GM18502 (cell line): ENCODE measurements around the gene SPRED2.

Source experiments
- ATAC-seq: cut with Tn5 transposase; IDR thresholded peaks from one replicate; pipeline ENCODE4 v1.9.1; 2021; ENCODE audit warnings: mild to moderate bottlenecking; ENCODE audit not compliant: unreplicated experiment, poor library complexity

SPRED2 gene, protein sequence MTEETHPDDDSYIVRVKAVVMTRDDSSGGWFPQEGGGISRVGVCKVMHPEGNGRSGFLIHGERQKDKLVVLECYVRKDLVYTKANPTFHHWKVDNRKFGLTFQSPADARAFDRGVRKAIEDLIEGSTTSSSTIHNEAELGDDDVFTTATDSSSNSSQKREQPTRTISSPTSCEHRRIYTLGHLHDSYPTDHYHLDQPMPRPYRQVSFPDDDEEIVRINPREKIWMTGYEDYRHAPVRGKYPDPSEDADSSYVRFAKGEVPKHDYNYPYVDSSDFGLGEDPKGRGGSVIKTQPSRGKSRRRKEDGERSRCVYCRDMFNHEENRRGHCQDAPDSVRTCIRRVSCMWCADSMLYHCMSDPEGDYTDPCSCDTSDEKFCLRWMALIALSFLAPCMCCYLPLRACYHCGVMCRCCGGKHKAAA

GRCh38 chr2:65432227-65433190, at the start of gene SPRED2:
TSS of gene SPRED2 (minus strand) at chr2:65432599. CDS start at chr2:65431987, 612 bp downstream.
- ATAC-seq: peak; percentile 36

- ATAC-seq: no peak
Observed at GRCh38 chr2:65481961-65482360, 49.6 kb upstream of the SPRED2 start.

DNA sequence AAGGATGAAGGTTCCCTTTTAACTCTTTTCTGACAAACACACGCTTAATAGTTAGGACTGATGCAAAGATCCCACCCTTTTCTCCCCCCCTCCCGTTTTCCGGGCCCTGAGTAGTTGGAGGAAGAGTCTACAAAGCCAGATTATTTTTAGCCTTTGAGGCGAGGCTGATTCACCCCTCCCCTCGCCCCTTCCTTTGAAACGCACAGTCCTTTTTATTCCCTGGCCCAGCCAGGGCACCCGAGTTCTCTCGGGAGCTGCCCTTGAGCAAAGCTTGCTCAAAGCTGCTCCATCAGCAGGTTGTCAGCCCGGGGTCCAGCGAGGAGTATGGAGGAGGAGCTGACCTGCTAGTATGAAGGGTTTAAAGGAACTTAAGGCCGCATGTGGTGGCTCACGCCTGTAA, 47.1 kb upstream of the SPRED2 start:
- ATAC-seq: no peak

- ATAC-seq: no peak
Observed at GRCh38 chr2:65478498-65479135, 46.2 kb upstream of the SPRED2 start.

DNA sequence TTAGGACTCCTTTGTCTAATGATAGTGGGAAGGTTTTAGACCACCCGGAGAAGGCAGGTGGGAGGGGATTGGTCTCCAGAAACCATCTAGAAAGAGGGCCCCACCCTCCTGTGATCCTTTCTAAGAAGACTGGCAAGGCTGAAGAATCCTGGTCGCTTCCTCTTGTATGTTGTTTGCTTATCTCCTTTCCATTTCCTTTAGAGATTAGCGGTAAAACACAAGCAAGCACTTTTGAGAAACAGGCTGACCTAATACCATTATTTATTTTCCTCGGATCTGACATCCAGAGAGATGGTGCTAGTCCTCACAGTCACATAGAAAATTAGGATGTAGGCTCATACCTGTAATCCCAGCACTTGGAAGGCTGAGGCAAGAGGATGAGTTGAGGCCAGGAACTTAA, 45.2 kb upstream of the SPRED2 start:
- ATAC-seq: no peak

DNA sequence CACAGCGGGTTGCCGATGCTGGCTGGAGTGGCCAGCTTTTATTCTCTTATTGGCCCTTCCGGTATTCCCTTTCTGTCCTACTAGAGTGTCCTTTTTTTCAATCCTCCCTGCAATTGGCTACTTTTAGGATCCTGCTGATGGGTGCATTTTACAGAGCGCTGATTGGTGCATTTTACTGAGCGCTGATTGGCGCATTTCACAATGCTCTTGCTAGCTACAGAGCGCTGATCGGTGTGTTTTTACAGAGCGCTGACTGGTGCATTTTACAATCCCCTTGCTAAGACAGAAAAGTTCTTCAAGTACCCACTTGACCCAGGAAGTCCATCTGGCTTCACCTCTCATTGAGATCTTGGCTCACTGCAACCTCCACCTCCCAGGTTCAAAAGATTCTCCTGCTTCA, 44.4 kb upstream of the SPRED2 start:
- ATAC-seq: no peak

DNA sequence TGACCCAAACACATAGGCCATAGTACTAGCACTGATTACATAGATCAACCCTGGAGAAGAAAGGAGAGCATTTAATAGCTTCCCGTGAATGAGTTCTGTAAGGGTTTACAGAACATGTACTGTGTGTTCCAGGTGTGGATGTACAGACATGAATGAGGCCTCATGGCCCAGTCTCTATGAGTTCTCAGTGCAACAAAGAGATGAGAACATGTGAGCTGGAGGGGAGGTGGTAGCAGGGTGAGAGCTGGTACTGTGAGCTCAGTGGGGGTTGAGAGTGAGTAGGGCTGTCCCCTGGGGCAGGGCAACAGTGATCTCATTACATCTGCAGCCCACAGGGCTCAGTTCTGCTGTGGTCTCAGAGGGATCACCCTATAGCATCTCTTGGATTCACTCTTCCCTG, 42.6 kb upstream of the SPRED2 start:
- no peak for ATAC-seq

- ATAC-seq: no peak
Observed at GRCh38 chr2:65473045-65473444, 40.6 kb upstream of the SPRED2 start.

DNA sequence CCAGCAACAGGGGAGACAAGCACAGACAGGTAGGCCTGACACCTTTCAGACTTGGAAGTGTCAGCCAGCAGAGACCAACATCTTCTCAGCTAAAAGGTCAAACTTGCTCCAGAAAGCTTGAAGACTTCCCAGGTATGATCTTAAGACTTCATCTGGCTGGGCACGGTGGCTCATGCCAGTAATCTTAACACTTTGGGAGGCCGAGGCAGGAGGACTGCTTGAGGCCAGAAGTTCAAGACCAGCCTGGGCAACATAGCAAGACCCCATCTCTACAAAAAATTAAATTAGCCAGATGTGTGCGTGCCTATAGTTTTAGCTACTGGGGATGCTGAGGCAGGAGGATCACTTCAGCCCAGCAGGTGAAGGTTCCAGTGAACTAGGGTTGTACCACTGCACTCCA, 39.0 kb upstream of the SPRED2 start:
- ATAC-seq: no peak

GRCh38 chr2:65466551-65466950, 34.2 kb upstream of the SPRED2 start:
- no peak for ATAC-seq

GRCh38 chr2:65465857-65466256, 33.5 kb upstream of the SPRED2 start:
- ATAC-seq: no peak

GRCh38 chr2:65465124-65465523, 32.7 kb upstream of the SPRED2 start:
- ATAC-seq: no peak

- no peak for ATAC-seq
Observed at GRCh38 chr2:65464604-65465003, 32.2 kb upstream of the SPRED2 start.

- no peak for ATAC-seq
Observed at GRCh38 chr2:65458999-65459398, 26.6 kb upstream of the SPRED2 start.

- no peak for ATAC-seq
Observed at GRCh38 chr2:65456886-65457285, 24.5 kb upstream of the SPRED2 start.

DNA sequence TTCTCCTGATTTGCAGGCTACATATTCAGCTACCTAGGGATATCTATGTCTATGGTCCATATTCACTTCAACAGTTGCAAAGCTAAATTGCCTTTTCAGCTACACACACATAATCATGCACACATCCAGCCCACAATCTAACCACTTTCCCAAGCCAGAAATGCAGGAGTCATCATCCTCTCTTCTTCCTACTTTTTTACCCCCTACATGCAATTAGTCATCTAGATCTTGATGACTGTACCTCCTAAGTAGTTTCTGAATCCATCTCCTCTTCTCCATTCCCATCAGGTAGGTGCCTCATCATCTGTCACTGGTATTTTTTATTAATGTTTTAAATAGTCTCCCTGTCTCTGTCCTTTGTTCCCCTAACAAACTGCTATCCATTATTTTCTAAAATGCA, 23.7 kb upstream of the SPRED2 start:
- ATAC-seq: no peak

DNA sequence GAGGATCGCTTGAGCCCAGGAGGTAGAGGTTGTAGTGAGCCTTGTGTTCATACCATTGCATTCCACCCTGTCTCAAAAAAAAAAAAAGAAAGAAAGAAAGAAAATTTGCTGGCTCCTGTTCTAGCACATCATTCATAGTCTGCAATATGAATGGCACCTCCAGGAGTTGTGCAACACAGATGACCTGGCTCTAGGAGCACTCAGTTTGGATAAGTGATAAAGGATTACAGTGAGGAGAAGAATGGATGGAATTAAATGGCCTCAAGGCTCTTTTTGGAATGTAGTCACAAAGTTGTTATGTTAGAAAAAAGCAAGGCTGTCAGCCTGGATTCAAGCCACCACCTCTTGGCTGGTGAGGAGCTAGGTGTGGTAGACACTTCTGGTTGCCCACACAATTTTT, 21.5 kb upstream of the SPRED2 start:
- ATAC-seq: no peak

DNA sequence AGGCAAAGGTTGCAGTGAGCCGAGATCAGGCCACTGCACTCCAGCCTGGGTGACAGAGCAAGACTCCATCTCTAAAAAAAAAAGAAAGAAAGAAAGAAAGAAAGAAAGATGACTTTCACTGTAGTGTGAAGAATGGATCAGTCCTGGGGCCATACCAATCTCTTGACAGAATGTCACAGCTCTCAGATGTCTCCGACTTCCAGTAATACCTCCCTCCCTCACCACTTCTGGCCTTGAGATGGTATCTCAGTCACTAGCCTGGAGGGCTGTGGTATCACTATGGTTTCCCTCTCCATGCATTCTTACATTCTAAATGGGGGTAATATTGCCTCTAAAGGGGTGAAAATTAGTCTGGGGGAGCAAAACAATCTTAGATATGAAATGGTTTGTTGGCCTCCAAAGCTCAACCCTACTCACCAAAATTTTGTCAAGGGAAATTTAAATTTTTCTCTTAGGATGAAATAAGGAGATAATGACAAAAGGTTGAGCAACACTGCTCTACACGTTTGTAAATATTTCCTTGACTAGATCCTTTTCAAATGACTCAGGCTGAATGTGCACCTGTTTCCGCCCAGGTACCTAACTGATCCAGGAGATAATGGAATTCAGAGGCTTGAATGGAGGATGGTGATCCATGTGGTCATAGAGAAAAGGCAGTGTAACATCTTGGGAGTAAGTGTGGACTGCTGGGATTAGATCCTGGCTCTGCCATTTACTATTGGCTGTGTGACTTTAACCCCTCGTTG, 19.9 kb upstream of the SPRED2 start:
- ATAC-seq: no peak

GRCh38 chr2:65450810-65451209, 18.4 kb upstream of the SPRED2 start:
- no peak for ATAC-seq

DNA sequence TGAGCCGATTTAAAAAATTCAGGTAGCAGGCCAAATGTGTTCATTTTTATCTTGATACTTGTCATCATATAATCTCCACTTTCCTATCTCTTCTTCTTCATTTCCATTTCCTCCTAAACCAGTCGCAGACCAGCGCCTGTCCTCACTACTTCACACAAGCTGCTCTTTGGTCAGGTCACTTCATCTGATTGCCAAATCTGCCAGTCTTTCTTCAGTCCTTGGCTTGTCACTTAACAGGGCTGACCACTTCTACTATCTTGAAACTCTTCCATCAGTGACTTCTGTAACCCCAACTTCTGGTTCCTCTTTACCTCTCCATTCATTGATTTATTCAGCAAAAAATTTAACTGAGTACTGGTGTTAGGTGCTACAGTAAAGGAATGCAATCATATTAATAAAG, 18.0 kb upstream of the SPRED2 start:
- ATAC-seq: no peak
